CD4-positive, alpha-beta T cell treated with Interleukin-4 for 4 hours (primary cell): ENCODE measurements around the gene STKLD1.
A peak's percentile ranks its signal among the peaks of the same experiment; 100 is the strongest.

Source experiments
- DNase-seq: peaks from one replicate; pipeline ENCODE4 v3.0.0-alpha.2; 2020

The STKLD1 gene

DNA sequence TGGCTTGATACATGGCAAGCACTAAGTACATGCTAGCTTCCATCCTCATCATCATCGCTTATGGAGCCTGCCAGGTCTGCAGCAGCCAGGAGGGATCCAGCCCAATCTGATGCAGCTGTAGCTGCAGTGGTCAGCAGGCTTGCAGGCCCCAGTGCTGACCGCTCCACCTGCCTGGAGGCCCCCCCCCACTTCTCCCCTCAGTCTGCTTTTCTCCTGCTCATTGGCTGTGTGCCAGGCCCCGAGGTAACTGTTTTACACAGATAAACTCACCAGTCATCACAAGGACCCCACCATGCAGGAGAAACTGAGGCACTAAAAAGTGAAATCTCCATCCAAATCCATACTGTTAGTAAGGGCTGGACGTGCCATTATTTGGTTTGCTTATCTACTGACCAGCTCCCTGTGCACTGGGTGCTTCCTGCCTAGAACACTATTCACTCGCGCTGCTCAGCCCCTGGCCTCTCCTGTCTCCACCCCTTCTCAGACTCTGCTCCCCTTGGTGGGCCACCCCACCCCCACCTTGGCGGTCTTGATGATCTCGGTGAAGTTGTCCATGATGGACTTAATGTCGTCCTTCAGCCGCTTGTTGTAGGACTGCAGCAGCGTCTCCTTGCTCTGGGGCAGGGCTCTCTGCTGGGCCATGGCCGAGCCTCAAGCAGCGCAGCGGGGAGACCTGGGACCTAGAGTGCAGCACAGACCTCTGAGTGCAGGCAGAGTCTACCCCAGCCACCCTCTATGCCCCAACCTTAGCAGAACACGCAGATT lies 30.0 kb upstream of the STKLD1 start:
- no peak for DNase-seq

DNA sequence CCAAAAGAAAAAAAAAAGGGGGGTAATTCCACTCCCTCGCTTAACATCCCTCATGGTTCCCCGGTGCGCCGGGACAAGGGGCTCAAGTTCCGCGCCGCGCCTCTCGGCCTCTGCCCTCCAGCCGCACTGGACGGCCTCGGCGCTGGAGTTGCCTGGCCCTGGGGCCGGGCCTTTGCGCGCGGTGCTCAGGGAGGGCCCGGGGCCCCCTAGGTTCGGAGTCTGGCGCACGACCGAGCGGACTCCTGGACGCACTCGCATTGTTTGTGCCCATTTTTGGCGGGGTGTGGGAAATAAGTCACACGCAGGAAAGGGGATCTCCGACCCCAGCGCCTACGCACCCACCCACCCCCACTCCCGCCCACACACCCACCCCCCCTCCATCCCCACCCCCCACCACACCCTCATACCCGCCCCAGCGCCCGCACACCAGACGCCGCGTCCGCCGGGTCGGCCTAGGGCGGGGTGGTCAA lies 28.6 kb upstream of the STKLD1 start:
- DNase-seq, result peak; percentile 62

DNA sequence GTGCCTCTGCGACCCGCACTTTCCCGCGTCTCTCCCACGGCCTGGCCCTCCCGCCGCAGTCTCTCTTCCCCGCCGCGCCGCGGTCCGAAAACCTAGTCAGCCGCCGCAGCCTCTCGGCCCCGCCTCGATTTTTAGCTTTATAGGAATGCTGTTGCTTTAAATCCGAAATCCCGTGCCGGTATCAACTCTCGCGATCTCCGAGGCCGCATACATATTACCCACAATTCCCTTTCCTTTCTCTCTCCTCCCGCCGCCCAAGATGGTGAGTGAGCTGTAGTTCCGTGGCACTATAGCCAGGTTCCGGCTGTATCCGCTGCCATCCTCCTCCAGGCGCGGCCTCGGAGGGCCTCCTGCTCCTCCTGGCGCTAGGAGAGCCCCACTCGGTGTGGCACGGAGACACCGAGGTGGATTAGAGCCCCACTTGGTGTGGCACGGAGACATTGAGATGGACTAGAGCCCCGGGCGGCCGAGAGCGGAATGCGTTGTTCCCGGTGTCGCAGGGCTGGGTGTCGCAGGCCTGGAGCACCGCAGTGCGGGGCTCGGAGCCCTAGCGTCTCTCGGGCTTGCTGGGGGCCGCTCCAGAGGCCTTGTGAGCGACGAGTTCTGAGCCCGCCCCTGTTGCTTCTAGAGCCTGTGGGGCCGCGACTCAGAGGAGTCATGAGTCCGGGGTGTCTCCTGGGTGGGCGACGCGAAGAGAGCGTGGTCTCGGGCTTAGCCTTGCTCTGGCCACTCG lies 28.0 kb upstream of the STKLD1 start, which contains the start of the genes MED22 and RPL7A:
TSS of gene MED22 (minus strand) at position 147 of the 733 bp plus-strand sequence. CDS start 1,469 bp downstream, outside the sequence.
TSS of gene RPL7A (plus strand) at position 234 of the 733 bp plus-strand sequence. CDS start at position 260, 26 bp downstream.
- peak; percentile 96 for DNase-seq

DNA sequence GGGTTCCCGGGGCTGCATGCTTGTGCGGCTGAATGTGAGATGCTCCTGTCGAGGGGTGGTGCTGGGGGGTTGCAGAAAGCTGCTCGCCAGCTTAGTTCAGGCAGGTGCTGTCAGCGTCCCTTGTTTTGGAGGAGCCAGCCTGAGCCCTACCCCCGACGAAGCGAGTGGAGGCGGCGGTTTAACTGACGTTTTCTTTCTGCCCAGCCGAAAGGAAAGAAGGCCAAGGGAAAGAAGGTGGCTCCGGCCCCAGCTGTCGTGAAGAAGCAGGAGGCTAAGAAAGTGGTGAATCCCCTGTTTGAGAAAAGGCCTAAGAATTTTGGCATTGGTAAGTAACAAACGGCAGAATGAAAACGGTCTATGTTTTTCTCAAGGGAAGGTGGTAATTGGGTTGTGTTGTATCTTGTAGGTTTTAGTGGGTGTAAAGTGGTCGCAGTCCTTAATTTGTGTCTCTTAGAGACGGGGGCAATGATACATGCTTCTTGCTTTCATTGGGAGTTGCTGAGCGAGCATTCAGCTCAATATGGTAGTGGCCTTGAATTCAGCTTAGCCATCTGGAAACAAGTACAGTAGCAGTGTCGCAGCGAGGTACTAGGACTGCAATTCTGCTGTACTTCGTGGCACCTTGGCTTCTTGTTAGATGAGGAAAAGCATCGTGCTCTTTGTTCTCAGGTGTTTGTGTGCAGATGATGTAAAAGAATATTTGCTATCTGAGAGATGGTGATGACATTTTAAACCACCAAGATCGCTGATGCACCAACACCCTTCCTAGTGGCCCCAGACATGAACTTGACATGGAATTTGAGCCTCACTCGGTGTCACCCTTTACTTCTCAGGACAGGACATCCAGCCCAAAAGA lies 27.2 kb upstream of the STKLD1 start:
- no peak for DNase-seq

DNA sequence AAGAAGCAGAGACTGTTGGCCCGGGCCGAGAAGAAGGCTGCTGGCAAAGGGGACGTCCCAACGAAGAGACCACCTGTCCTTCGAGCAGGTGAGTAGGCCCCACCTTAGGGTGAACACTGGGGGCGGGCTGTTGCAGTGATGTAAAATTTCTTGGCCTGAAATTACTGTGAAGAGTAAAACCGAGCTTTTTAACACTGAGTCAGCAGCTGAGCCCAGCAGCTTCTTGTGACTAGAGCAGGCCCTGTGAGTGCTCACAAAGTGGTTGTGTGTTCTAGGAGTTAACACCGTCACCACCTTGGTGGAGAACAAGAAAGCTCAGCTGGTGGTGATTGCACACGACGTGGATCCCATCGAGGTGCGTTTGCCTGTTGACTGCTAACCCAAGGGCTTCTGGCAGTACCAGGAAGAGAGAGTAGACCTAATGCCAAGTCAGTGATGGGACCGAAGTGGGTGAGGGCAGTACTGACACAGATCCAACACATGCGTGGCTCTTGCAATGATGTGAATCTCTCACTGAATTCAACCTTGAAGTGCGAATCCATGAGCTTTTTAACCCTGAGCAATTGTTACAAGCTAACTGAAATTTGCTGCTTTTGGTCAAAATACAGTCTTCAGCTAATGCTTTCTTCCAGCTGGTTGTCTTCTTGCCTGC lies 26.1 kb upstream of the STKLD1 start:
- no peak for DNase-seq

DNA sequence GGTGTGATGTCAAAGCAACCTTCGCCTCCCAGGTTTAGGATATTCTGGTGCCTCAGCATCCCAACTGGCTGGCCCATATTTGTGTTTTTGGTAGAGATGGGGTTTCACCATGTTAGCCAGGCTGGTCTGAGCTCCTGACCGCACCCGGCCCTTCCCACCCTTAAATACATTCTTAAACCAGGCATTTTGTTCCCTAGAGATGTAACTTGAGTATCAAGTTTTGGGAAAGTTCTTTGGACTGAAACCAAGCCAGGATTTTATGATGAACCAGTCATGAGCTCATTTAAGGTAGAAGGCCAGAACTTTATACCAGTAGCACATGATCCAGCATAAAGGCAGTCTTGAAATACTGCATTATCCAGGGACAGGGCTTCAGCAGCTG lies 24.6 kb upstream of the STKLD1 start:
- no peak for DNase-seq

DNA sequence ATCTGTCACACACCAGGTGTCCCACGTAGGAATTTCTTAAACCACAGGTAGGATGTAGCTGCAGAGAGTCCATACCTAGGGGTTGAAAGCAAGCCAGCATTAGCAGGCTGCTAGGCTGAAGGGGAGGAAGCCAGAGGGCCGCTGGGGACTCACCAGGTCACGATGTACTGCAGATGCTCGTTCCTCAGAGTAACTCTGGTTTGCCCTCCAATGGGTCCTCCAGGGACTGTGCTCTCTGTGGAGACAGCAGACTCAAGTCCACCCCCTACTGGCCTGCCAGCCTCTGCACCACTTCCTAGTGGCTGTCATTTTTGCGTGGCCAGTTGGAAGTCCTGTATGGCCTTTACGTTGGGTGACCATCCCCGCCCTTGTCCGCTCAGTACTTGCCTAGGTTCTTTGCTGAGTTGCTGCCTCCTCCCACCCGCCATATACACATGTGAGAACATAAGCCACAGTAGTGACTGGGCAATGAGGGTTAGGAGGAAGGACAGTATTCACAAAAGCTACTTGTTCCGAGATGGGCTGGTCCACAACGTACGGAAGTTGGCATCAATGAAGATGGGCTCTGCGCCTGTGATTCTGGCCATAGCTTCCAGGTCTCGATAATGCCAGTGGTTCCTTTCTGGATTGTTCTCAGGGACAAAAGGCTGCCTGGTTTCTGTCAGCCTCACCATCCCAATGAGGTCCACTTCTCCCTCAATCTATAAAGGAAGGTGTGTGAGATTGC lies 24.1 kb upstream of the STKLD1 start:
- peak; percentile 33 for DNase-seq

DNA sequence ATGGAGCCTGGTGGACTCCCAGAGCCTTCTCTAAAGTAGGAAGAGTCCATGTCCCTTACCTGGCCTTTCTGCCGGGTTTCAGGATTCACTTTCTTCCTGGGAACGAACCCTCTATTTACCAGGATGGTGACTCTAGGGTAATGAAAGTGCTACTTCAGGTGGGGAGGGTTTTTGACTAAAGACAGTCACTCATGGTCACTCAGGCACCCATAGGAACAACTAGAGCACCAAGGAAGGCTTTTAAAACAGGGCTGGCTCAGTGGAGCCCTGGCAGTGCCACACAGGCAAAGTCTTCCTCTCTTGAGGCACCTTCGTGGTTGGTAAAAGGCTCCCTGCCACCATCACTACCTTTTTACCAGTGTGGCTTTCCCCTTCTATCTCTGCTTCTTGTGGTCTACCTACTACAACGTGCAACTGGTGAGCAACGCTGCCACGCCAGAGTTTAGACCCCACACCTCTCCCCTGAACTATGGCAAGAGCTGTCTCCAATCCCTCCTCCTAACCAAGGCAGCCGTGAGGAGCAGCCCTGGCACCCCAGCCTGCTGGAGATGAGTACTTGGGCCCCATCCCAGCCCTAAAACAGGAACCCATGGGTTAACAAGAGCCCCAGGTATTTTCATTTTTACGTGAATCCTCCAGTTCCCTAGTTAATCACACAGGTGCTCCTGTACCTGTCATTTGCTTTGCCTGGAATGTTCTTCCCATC lies 23.4 kb upstream of the STKLD1 start:
- no peak for DNase-seq

DNA sequence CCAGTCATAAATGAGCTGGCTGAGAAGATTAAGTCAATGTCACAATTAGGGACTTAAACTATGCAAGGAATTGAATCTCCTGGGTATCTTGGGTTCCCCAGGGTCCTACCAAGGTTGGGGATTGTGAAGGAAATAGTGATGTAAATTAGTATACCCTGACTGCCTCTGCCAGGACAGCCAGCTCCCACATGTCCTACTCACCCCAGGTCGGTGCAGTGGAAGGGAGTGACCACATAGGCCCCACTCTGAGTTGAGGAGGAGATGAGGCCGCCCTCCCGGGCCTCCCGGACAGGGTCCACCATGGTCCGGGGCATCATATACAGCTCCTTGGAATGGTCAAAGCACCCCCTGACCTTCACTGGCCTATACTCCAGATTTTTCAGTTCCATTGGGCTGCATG lies 22.6 kb upstream of the STKLD1 start:
- no peak for DNase-seq

DNA sequence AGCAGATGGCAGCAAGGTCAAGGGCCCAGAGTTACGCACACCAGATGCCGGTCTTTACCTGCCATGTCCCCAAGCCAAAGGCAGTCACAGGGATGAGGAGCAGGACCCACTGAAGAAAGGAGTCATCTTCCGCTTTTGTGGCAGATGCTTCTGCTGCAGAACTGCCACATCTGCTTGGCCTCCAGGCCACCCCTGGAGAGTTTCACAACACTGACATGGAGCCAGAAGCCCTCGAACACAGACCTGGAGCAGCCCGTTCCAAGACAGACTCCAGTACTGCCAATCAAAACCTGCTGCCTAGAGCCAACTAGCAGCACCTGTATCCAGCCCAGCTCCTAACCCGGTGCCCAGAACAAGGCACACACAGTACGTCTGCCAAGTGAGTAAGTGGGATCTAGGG lies 21.4 kb upstream of the STKLD1 start:
- no peak for DNase-seq

DNA sequence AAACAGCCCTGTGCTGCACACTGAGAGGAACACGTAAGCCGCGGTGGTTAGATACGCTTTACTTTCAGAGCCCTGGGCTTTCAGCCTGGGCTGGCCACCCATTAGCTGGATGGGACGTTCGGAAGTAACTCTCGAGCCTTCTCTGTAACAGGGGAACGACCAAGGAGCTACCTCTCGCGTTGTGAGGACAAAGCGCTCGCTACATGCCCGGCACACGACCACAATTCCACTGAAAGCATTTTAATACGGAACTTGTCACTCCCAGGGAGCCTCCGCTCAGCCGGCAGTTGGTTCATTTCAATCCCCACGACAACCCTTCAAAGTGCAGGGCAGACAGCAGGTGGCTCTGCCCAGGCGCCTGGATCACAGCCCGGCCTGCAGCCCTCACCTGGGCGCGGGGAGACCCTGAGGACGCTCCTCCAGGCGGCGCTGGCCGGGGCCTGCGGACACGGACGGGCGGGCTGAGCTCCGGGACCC lies 20.2 kb upstream of the STKLD1 start:
- DNase-seq, result peak; percentile 34

DNA sequence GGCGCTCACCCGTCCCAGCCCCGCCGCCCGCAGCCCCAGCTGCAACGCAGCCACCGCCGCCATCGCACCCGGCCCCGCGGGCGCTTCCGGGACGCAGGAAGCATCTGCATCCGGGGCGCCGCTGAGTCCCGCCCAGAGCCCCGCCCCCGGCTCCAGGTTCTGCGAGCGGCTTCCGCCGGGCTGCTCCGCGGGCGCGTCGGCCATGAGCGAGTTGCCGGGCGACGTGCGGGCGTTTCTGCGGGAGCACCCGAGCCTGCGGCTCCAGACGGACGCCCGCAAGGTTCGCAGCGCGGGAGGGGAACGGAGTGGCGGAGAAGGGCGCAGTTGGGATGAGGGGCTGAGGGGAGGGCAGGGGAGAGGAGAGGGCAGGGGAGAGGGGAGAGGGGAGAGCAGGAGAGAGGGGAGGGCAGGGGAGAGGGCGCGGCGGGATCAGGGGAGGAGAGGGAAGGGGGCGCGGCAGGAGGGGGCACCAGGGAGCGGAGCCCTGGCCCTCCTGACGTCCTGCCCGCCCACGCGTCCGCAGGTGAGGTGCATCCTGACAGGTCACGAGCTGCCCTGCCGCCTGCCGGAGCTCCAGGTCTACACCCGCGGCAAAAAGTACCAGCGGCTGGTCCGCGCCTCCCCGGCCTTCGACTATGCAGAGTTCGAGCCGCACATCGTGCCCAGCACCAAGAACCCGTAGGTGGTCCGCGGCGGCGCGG lies 19.6 kb upstream of the STKLD1 start, which contains the start of the genes SURF1 and SURF2:
TSS of gene SURF1 (minus strand) at position 97 of the 701 bp plus-strand sequence. CDS start at position 63, 34 bp downstream.
TSS of gene SURF2 (plus strand) at position 160 of the 701 bp plus-strand sequence. CDS start at position 203, 43 bp downstream.
- peak; percentile 82 for DNase-seq

DNA sequence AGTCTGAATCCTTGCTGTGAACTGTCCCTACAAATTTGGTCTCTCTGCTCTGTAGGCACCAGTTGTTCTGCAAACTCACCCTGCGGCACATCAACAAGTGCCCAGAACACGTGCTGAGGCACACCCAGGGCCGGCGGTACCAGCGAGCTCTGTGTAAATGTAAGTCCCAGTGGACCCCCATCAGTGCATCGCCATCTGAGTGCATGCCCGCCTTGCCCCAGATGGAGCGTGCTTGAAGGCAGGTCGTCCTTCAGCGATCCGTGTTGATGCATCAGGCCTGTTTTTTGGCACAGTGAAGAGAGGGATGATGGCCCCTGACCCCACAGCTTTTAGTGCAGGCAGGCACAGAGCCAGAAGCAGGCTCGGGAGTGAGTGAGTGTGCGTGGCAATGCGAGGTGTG lies 18.5 kb upstream of the STKLD1 start:
- DNase-seq, result no peak

DNA sequence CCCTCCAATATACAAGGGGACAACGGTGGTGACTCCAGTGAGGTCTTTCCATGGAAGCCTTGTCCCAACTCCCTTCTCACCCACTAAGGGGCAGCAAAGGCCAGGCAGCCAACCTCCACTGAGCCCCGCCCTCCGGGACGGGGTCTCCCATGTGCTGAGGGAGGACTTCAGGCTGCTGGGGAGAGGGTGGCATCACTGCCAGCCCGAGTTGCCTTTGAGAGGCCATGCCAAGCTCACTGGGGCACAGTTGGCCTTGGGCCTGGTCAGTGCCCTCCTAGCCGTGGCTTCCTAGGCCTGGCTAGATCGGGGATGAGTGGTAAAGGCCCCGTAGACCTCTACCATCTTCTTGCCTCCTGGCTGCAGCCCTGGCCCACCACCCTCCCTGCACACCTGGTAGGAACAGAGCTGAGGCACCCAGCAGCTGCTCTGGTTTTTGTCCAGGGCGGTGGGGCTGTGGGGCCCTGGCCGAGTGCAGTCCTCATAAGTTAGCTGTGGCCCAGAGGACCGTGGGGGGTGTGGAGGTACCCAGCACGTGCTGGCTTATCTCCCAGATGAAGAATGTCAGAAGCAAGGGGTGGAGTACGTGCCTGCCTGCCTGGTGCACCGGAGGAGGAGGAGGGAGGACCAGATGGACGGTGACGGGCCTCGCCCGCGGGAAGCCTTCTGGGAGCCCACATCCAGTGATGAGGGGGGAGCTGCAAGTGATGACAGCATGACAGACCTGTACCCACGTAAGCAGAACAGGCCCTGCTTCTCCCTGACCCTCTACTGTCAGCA lies 16.6 kb upstream of the STKLD1 start:
- no peak for DNase-seq

DNA sequence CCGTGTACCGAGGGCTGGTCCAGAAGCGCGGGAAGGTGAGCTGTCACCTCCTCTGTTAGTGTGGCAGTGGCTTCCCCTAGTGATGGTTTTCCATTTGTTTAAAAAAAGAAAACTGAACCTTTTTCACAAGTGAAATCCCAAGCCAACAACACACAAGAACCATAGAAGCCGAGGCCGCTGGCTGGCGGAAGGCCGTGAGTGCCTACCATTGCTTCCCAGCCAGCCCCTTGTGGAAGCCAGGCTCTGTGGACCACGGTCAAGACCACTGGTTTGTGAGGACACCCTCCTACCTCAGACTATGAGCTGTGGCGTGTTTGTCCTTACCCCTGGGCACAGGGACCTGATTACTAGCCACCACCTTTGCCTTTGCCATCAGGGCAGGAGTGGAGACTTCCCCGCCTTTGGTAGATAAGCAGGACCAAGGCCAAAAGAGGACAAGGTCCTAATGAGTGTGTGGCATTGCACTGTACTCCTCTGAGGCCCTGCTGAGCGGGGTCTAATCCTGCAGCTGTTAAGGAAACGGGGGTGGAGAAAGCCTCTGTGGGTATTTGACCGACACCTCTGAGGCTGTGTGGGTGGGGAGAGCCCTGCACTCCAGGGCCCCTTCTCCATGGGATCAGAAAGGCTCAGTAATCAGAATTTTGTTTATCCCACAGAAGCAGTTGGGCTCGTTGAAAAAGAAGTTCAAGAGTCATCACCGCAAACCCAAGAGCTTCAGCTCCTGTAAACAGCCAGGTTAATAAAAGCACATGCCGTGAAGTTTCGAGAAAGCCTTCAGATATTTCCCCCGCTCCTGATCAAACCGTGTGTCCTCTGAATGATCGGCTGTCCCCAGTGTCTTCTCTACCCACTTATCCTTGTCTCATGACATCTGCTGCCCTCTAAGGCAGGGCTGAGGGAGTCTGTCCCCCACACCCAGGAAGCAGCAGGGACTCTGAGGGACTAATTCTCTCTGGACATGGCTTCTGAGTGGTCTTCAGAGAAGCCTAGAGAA lies 15.5 kb upstream of the STKLD1 start:
- DNase-seq, result no peak

DNA sequence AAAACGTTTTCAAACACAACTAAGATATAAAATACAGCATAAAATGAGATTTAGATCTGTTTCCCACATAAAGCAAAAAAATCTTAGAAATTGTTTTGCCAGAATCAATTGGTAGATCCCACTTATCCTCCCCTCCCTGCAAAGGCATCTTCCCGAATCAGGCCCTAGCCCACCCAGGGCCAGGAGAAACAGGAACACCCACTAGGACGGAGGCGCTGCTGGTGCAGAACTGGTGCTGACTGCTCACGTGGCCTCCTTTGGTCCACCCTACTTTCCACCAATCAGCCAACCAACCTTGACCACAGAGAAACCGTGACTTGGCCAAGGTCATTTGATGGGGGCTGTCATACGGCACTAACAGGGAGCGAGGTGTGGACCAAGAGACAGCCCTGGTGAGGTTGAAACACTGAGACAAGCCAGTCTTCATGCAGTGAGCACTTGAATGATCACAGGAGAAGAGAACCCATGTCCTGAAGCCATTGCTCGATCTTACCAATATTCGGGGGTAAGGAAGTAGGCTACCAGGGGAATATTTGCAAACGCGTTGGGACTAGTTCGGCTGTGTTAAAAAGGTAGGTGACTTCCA lies 14.6 kb upstream of the STKLD1 start:
- DNase-seq, result no peak

DNA sequence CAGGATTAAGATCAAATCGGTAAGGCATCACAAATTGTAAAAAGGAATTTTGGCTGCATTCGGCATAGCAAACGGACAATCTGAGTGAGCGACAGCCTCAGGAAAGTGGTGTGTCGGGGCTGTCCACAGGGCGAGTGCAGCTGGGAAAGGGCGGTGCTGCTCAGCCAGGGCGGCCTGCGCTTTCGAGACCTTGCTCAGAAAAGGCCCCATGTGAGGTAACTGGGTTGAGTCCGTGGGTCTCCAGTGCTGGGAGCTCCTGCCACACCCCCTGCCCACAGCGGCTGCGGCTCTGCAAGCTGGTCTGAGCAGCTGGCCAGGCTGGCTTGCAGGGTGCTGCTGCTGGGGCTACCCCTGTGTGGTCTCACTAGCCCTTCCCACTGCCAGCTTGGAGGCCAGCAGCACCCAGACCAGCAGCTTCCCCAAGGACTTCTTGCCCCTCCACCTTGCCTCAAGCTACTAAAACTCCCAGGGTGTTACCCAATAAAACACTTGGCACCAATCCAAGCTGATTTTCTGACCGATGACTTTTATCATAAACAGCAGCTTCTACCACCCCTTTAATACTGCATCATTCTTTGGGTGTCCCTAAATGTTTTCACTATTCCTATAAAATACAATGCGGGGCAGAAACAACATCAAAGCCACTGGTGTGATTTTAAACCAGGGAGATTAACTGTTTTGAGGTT lies 13.7 kb upstream of the STKLD1 start:
- DNase-seq, result no peak
